Effector CD4-positive, alpha-beta T cell (primary cell): ENCODE data around the gene RACGAP1.

ENCODE experiments used
- DNase-seq: peaks from one replicate; pipeline ENCODE4 v3.0.0-alpha.2; 2020

The RACGAP1 gene

GRCh38 chr12:49939307-49939706 is 86.0 kb downstream of the RACGAP1 start:
- no peak for DNase-seq
